KMS-11 (cell line): Measurements from ENCODE around the gene USP24.

Experiments
- H2AFZ ChIP-seq: fragments of 200-600 bp; sonication (generic); 2 replicates; pipeline ENCODE4 v1.6.1; 2016; ENCODE audit warnings: antibody characterized with exemption, mixed run types, low read depth
- H3K27ac ChIP-seq: fragments of 200-600 bp; sonication (generic); 2 replicates; pipeline ENCODE4 v1.6.1; 2016; ENCODE audit warnings: mild to moderate bottlenecking, mixed run types
- H3K27me3 ChIP-seq: fragments of 200-600 bp; sonication (generic); 2 replicates; pipeline ENCODE4 v1.6.1; 2017; ENCODE audit warnings: mild to moderate bottlenecking, low read depth, mixed run types, moderate library complexity; ENCODE audit not compliant: insufficient read depth
- H3K36me3 ChIP-seq: fragments of 200-600 bp; sonication (generic); 2 replicates; pipeline ENCODE4 v1.6.1; 2017; ENCODE audit warnings: mild to moderate bottlenecking, mixed run types; ENCODE audit not compliant: insufficient read depth
- H3K4me1 ChIP-seq: fragments of 200-600 bp; sonication (generic); 2 replicates; pipeline ENCODE4 v1.6.1; 2016; ENCODE audit warnings: mild to moderate bottlenecking, low read depth, mixed run types; ENCODE audit not compliant: poor library complexity, severe bottlenecking
- H3K4me2 ChIP-seq: fragments of 200-600 bp; sonication (generic); 2 replicates; pipeline ENCODE4 v1.7.0; 2016; ENCODE audit warnings: mild to moderate bottlenecking, mixed run types
- H3K4me3 ChIP-seq: fragments of 200-600 bp; sonication (generic); IDR thresholded peaks from 2 replicates; pipeline ENCODE4 v1.6.1; 2017; ENCODE audit warnings: low read depth, low read length, mixed read lengths; ENCODE audit not compliant: insufficient read depth
- H3K79me2 ChIP-seq: fragments of 200-600 bp; sonication (generic); 2 replicates; pipeline ENCODE4 v1.6.1; 2016; ENCODE audit warnings: low read depth, mixed run types; ENCODE audit not compliant: insufficient read depth
- H3K9ac ChIP-seq: fragments of 200-600 bp; sonication (generic); 2 replicates; pipeline ENCODE4 v1.6.1; 2016; ENCODE audit warnings: mild to moderate bottlenecking, mixed run types
- H4K20me1 ChIP-seq: fragments of 200-600 bp; sonication (generic); 2 replicates; pipeline ENCODE4 v1.6.1; 2016; ENCODE audit warnings: mild to moderate bottlenecking, mixed run types; ENCODE audit not compliant: insufficient read depth
- TF ChIP-seq, protein P1 (sequence below): fragments of 200-600 bp; sonication (generic); conservative IDR thresholded peaks from 2 replicates; pipeline ENCODE4 v1.6.1; 2017; ENCODE audit warnings: low read depth, mild to moderate bottlenecking, antibody characterized with exemption, low read length, moderate library complexity, mixed read lengths

The USP24 gene

DNA sequence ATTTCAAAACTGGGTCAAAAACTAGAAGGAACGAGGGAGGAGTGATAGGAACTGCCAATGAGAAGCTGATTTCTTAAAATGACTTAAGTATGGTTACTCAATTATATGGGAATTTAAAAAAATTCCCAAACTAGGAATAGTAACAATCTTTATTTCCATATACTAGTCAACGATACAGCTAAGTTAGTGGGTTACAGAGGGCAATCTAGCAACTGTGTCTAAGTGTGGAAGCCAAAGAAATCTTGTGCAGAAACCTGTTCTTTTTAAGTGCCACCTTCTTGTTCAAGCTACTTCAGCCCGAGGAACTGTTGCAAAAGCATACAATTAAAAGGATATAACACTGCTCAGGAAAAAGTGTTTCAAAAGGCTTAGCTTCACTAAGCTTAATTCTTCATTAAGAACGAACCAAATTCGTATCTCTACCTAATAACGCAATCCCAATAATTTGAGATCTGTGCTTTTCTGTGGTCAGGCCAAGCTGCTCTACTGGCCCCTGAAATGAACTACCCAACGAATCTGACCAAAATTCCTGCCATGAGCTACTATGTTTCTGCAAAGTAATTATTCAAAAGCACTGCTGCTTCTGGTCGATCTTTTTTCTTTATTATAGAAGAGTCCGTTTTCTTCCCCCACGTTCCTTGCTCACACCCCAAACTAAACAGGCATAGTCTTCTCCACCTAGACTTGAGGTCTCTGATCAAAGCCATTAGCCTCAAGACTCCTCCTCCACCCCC, 1.8 kb downstream of the USP24 start:
- Histone ChIP-seq H3K36me3 (no peaks in the 10 kb centered on the region), H2AFZ (no peak overlapping the region), H3K27me3 (no peaks in the 10 kb centered on the region), H3K27ac (no peak overlapping the region), H3K4me2 (peak overlapping the region; percentile 45), H3K4me3 (no peak overlapping the region), H4K20me1 (no peaks in the 10 kb centered on the region), H3K4me1 (peaks cover 31% of the 10 kb centered on the region), H3K9ac (no peak overlapping the region), H3K79me2 (peaks cover 21% of the 10 kb centered on the region; the same call in 1 of the 2 replicates)
- TF ChIP-seq, protein P1, sequence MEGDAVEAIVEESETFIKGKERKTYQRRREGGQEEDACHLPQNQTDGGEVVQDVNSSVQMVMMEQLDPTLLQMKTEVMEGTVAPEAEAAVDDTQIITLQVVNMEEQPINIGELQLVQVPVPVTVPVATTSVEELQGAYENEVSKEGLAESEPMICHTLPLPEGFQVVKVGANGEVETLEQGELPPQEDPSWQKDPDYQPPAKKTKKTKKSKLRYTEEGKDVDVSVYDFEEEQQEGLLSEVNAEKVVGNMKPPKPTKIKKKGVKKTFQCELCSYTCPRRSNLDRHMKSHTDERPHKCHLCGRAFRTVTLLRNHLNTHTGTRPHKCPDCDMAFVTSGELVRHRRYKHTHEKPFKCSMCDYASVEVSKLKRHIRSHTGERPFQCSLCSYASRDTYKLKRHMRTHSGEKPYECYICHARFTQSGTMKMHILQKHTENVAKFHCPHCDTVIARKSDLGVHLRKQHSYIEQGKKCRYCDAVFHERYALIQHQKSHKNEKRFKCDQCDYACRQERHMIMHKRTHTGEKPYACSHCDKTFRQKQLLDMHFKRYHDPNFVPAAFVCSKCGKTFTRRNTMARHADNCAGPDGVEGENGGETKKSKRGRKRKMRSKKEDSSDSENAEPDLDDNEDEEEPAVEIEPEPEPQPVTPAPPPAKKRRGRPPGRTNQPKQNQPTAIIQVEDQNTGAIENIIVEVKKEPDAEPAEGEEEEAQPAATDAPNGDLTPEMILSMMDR, result no peak

DNA sequence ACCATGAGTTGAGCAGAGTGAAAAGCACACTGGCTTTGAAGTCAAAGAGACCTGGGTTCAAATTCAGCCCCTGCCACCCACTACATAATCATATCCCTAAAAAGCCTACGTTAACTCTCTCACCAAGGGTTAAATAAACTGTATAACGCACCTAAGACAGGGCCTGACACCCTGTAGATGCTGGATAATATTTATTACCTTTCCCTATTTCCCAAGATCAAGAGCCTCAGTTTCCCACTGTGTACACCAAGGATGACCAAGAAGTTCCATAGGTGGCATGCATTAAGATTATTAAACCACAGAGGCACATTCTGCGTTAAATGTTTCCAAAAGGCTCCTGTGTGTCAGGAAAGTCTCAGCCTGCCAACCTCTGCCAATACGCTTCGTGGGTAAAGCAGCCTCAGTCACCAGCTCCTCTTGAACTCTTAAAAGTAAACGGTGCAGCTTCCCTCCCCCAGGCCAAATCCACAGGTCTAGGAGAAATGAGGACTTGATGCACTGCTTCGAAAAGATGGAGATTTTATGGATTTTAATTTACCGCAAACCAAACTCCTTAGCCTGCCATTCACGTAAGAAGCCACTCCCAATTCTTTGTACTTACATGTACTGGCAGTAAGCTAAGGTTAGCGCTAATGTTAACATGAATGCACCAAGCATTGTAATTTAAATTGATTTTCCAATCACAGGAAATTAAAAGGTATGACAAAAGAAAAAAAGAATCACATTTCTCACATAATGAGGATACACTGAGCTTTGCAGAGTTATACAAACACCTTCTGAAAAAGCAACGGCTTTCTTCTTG, 2.6 kb downstream of the USP24 start:
- Histone ChIP-seq H3K4me1 (peaks cover 31% of the 10 kb centered on the region), H3K4me3 (no peak overlapping the region)

DNA sequence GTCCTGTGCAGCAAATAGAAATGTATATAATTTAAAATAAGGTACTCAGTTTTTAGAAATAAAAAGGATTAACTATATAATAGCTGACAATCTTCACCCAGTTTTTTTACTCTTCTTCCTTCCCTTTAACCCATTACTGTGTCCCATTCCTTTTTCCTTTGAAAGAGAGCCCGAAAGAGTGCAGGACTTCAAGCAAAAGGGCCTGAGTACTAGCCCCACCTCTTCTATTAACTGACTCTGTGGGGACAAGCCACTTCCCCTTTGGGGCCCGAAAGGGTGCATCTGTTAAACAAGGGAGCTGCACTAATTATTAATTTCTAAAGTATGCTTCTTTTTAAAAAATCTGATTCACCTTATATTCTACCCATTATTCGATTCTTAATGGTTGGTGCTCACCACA, 3.3 kb downstream of the USP24 start:
- no peaks in the 10 kb centered on the region for H4K20me1 ChIP-seq
- peaks cover 36% of the 10 kb centered on the region; the same call in 1 of the 2 replicates for H3K79me2 ChIP-seq
- no peaks in the 10 kb centered on the region for H3K27me3 ChIP-seq
- no peak overlapping the region for H3K9ac ChIP-seq
- no peak overlapping the region for H3K27ac ChIP-seq
- no peak overlapping the region for H3K4me3 ChIP-seq
- no peak overlapping the region for H2AFZ ChIP-seq
- TF ChIP-seq, protein P1, result no peak
- no peaks in the 10 kb centered on the region for H3K36me3 ChIP-seq
- H3K4me2 ChIP-seq, result no peak overlapping the region
- peaks cover 31% of the 10 kb centered on the region for H3K4me1 ChIP-seq

More for the DNA sequence above, 2.6 kb downstream of the USP24 start:
- TF ChIP-seq, protein P1, result no peak
- Histone ChIP-seq H4K20me1 (no peaks in the 10 kb centered on the region), H3K9ac (no peak overlapping the region), H2AFZ (no peak overlapping the region), H3K79me2 (peaks cover 29% of the 10 kb centered on the region; the same call in 1 of the 2 replicates), H3K27me3 (no peaks in the 10 kb centered on the region), H3K4me2 (peak overlapping the region; percentile 0; the same call in 1 of the 2 replicates), H3K27ac (no peak overlapping the region), H3K36me3 (no peaks in the 10 kb centered on the region)

DNA sequence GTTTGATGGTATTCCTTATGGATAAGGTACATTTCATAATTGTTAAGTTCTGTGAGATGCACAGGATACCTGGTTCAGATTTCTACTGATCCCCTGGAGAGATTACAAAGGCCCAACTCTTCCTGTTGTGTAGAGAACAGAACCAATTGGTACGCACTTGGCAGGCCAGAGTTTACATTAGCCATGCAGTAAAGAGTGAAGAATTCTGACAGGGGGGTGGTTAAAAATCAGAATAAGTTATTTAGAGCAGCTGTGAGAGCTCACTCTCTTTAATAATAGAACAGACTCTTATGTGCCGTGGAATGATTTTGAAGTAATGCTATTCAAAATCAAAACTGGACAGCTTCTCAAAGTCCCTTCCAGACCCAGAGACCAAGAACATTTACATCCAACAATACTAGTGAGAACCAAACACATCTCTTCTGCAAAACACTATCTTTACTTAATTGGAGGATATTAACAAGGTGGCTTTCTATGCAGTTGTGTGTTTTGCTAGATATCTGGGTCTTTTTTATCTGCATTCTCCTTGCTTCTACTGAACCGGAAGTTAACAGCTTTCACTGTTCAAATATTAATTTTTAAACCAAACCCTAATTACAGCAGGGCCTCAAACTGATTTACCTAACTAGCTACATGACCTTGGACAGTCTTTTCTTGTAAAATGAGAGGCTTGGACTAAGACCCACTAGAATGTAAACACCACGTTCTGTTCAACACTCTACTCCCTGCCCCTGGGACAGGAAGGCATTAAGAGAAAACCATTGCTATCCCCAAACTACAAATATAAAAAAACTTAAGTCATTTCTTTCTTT, 4.0 kb downstream of the USP24 start:
- Histone ChIP-seq H3K27ac (no peak overlapping the region), H3K4me3 (no peak overlapping the region), H3K9ac (no peak overlapping the region), H2AFZ (no peak overlapping the region), H3K79me2 (peaks cover 38% of the 10 kb centered on the region; the same call in 1 of the 2 replicates), H3K27me3 (no peaks in the 10 kb centered on the region), H4K20me1 (no peaks in the 10 kb centered on the region), H3K4me2 (no peak overlapping the region; the same call in 1 of the 2 replicates), H3K36me3 (no peaks in the 10 kb centered on the region), H3K4me1 (peaks cover 30% of the 10 kb centered on the region)
- TF ChIP-seq, protein P1, result no peak
